ENCODE data around the gene XRCC5.
"Not testable (repeated sequence)": the region's sequence is repeated elsewhere in the genome, so short reads cannot be mapped to it uniquely, and the experiment has no call there.

The XRCC5 gene

DNA sequence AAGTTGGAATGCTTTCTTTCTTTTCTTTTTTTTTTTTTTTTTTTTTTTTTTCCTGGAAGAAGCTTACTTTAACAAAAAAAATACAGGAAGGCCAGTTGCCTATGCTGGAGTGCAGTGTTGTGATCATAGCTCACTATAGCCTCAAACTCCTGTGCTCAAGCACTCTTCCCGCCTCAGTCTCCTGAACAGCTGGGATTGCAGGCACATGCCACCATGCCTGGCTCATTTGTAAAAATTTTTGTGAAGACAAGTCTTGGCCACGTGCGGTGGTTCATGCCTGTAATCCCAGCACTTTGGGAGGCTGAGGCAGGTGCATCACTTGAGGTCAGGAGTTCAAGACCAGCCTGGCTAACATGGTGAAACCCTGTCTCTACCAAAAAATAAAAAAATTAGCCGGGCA is 32.4 kb downstream of the XRCC5 start:
- POLR2A ChIA-PET = interaction anchor here (0.6 kb wide), 1 partner anchor 1485 kb away, joined by 3 read pairs; no protein-coding TSS in a partner anchor
- not testable (repeated sequence) for H3K9me3 ChIP-seq (ENCODE audit: control extremely low read depth in 1 of 5, control insufficient read depth in 4 of 5, insufficient read depth in 2 of 5, low read depth in 1 of 5, low read length in 4 of 5); H3K27ac ChIP-seq (ENCODE audit: insufficient read depth in 1 of 2, low read depth in 1 of 2, low read length in 2 of 2, poor library complexity in 1 of 2, severe bottlenecking in 2 of 2); DNase-seq; H3K4me1 ChIP-seq (ENCODE audit: control extremely low read depth in 1 of 4, control insufficient read depth in 4 of 4, insufficient read depth in 4 of 4, low read length in 3 of 4); H3K4me3 ChIP-seq (ENCODE audit: control insufficient read depth in 1 of 7, extremely low read depth in 1 of 7, insufficient read depth in 4 of 7, low read depth in 2 of 7, low read length in 6 of 7); H3K27me3 ChIP-seq (replicated peaks in 2 of 5; ENCODE audit: control insufficient read depth in 4 of 5, insufficient read depth in 5 of 5, low read length in 4 of 5)
- WGBS (ENCODE audit: insufficient coverage) = 100% methylated on average over 4 of the region's 4 CpGs
- peaks cover 34 to 92% (median 64%) of the 10 kb centered on the region in 4 experiments for H3K36me3 ChIP-seq (ENCODE audit: control insufficient read depth in 4 of 4, insufficient read depth in 4 of 4, low read length in 3 of 4)
- CTCF ChIA-PET = interaction anchor here (0.7 to 2.6 kb wide), 7 partner anchors 10 to 357 kb away, joined by 3 to 10 read pairs (median 6); partner anchors contain the start of gene RPL37A

DNA sequence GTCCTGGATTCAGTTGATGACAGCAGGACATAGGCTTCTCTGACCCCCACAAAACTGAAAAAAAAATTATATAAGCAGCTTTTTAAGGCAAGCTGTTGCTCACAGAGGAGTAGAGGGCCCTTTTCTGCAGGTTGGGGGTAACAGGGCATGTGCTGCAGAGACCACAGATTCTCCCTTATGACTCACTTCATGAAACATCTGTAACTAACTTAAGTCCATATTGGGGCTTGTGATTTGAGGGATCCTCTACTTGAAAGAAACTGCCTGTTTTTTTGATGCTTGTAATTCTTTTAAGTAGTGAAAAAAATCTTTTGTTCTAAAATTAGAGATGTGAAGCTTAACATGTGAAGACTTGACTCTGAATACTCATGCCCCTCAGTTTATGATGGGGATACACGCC is 33.4 kb downstream of the XRCC5 start:
- H3K27me3 ChIP-seq (replicated peaks in 2 of 5; ENCODE audit: control insufficient read depth in 4 of 5, insufficient read depth in 5 of 5, low read length in 4 of 5) = no peaks in the 10 kb centered on the region
- H3K4me3 ChIP-seq (ENCODE audit: control insufficient read depth in 1 of 7, extremely low read depth in 1 of 7, insufficient read depth in 4 of 7, low read depth in 2 of 7, low read length in 6 of 7) = no peak overlapping the region
- peak in 2 of 3 donors; percentile 14 to 28 for DNase-seq
- no peaks in the 10 kb centered on the region for H3K4me1 ChIP-seq (ENCODE audit: control extremely low read depth in 1 of 4, control insufficient read depth in 4 of 4, insufficient read depth in 4 of 4, low read length in 3 of 4)
- H3K9me3 ChIP-seq (ENCODE audit: control extremely low read depth in 1 of 5, control insufficient read depth in 4 of 5, insufficient read depth in 2 of 5, low read depth in 1 of 5, low read length in 4 of 5) = no peaks in the 10 kb centered on the region
- H3K36me3 ChIP-seq (ENCODE audit: control insufficient read depth in 4 of 4, insufficient read depth in 4 of 4, low read length in 3 of 4) = peaks cover 27 to 93% (median 63%) of the 10 kb centered on the region in 4 experiments
- POLR2A ChIA-PET = interaction anchor here (0.7 kb wide), 1 partner anchor 349 kb away, joined by 4 read pairs; no protein-coding TSS in a partner anchor
- CTCF ChIA-PET = interaction anchor here (0.8 to 2.6 kb wide), 6 partner anchors 9 to 300 kb away, joined by 3 to 10 read pairs (median 4); no protein-coding TSS in a partner anchor
- WGBS (ENCODE audit: insufficient coverage) = 100% methylated on average over 1 of the region's 1 CpG
- no peak overlapping the region for H3K27ac ChIP-seq (ENCODE audit: insufficient read depth in 1 of 2, low read depth in 1 of 2, low read length in 2 of 2, poor library complexity in 1 of 2, severe bottlenecking in 2 of 2)

DNA sequence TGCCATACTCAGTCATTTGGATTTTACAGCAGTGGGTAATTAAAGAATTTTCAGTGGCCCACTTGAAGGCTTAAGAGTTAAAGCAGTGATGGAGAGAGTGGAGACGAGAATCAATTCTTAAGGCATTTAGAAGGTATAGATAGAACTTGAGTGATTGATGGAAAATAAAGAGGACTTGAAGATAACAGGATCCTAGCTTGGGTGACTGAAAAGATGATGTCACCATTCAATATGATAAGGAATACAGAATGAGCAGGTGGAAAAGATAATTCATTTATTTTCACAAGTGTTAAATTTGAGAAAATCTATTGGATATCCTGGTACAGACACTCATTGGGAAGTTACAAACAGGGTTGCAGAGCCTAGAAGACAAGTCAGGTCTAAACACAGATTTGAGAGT is 35.2 kb downstream of the XRCC5 start:
- Histone ChIP-seq H3K27me3 (replicated peaks in 2 of 5; ENCODE audit: control insufficient read depth in 4 of 5, insufficient read depth in 5 of 5, low read length in 4 of 5) (no peaks in the 10 kb centered on the region), H3K27ac (ENCODE audit: insufficient read depth in 1 of 2, low read depth in 1 of 2, low read length in 2 of 2, poor library complexity in 1 of 2, severe bottlenecking in 2 of 2) (no peak overlapping the region), H3K4me1 (ENCODE audit: control extremely low read depth in 1 of 4, control insufficient read depth in 4 of 4, insufficient read depth in 4 of 4, low read length in 3 of 4) (no peaks in the 10 kb centered on the region), H3K9me3 (ENCODE audit: control extremely low read depth in 1 of 5, control insufficient read depth in 4 of 5, insufficient read depth in 2 of 5, low read depth in 1 of 5, low read length in 4 of 5) (no peaks in the 10 kb centered on the region), H3K36me3 (ENCODE audit: control insufficient read depth in 4 of 4, insufficient read depth in 4 of 4, low read length in 3 of 4) (peaks cover 21 to 92% (median 62%) of the 10 kb centered on the region in 4 experiments), H3K4me3 (ENCODE audit: control insufficient read depth in 1 of 7, extremely low read depth in 1 of 7, insufficient read depth in 4 of 7, low read depth in 2 of 7, low read length in 6 of 7) (no peak overlapping the region)
- POLR2A ChIA-PET = no interaction called here
- CTCF ChIA-PET = interaction anchor here (0.7 to 4.0 kb wide), 3 partner anchors 8 to 208 kb away, joined by 3 to 14 read pairs (median 7); no protein-coding TSS in a partner anchor
- no peak for DNase-seq
- 100% methylated on average over 1 of the region's 1 CpG for WGBS (ENCODE audit: insufficient coverage)

DNA sequence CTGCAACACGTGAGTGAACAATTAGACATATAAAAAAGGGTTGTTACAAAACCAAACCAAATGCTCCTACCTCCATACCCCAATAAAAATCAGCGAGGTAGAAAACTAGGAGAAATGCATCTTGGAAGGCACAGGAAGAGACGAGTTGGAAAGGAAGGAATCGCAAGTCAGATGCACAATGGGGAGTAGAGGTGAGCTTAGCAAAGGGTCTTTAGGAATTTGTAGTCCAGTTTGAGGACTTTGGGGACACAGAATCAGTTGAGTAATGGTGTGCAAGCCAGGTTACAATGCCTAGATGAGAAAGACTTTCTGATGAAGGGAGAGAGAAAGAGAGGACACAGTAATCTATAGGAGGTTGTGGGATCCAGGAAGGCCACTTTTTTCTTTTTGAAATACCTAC is 35.7 kb downstream of the XRCC5 start:
- no peaks in the 10 kb centered on the region for H3K27me3 ChIP-seq (replicated peaks in 2 of 5; ENCODE audit: control insufficient read depth in 4 of 5, insufficient read depth in 5 of 5, low read length in 4 of 5)
- no peak overlapping the region for H3K4me3 ChIP-seq (ENCODE audit: control insufficient read depth in 1 of 7, extremely low read depth in 1 of 7, insufficient read depth in 4 of 7, low read depth in 2 of 7, low read length in 6 of 7)
- H3K36me3 ChIP-seq (ENCODE audit: control insufficient read depth in 4 of 4, insufficient read depth in 4 of 4, low read length in 3 of 4) = peaks cover 25 to 92% (median 61%) of the 10 kb centered on the region in 4 experiments
- H3K4me1 ChIP-seq (ENCODE audit: control extremely low read depth in 1 of 4, control insufficient read depth in 4 of 4, insufficient read depth in 4 of 4, low read length in 3 of 4) = no peaks in the 10 kb centered on the region
- H3K9me3 ChIP-seq (ENCODE audit: control extremely low read depth in 1 of 5, control insufficient read depth in 4 of 5, insufficient read depth in 2 of 5, low read depth in 1 of 5, low read length in 4 of 5) = no peaks in the 10 kb centered on the region
- no peak for DNase-seq
- ChIA-PET CTCF (interaction anchor here (1.9 to 4.0 kb wide), 2 partner anchors 9 kb away, joined by 7 to 14 read pairs; no protein-coding TSS in a partner anchor), POLR2A (no interaction called here)
- no peak overlapping the region for H3K27ac ChIP-seq (ENCODE audit: insufficient read depth in 1 of 2, low read depth in 1 of 2, low read length in 2 of 2, poor library complexity in 1 of 2, severe bottlenecking in 2 of 2)
- 94% methylated on average over 2 of the region's 4 CpGs for WGBS (ENCODE audit: insufficient coverage)

DNA sequence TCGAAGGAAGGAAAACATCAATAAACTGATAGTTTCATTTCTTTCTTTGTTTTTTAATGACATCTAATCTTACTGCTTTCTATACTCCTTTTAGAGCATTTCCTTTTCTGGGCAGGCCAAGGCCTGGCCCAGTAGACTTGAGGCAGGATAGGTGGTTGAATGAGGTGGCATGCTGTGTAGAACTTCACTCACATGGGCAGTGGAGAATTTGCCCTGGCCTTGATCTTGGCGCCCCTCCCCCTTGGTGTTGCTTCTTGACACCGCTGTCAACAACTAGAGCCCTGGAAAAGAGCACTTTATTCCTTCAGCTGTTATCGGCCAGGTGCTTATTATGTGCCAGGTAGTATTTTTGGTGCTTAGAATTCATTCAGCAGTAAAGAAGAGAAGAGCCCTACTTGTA is 37.4 kb downstream of the XRCC5 start:
- no peaks in the 10 kb centered on the region for H3K4me1 ChIP-seq (ENCODE audit: control extremely low read depth in 1 of 4, control insufficient read depth in 4 of 4, insufficient read depth in 4 of 4, low read length in 3 of 4)
- ChIA-PET CTCF (interaction anchor here (1.0 to 4.0 kb wide), 6 partner anchors 11 to 521 kb away, joined by 3 to 14 read pairs (median 3); no protein-coding TSS in a partner anchor), POLR2A (no interaction called here)
- DNase-seq = no peak
- H3K27ac ChIP-seq (ENCODE audit: insufficient read depth in 1 of 2, low read depth in 1 of 2, low read length in 2 of 2, poor library complexity in 1 of 2, severe bottlenecking in 2 of 2) = no peak overlapping the region
- H3K9me3 ChIP-seq (ENCODE audit: control extremely low read depth in 1 of 5, control insufficient read depth in 4 of 5, insufficient read depth in 2 of 5, low read depth in 1 of 5, low read length in 4 of 5) = no peaks in the 10 kb centered on the region
- H3K4me3 ChIP-seq (ENCODE audit: control insufficient read depth in 1 of 7, extremely low read depth in 1 of 7, insufficient read depth in 4 of 7, low read depth in 2 of 7, low read length in 6 of 7) = no peak overlapping the region
- peaks cover 27 to 93% (median 64%) of the 10 kb centered on the region in 4 experiments for H3K36me3 ChIP-seq (ENCODE audit: control insufficient read depth in 4 of 4, insufficient read depth in 4 of 4, low read length in 3 of 4)
- WGBS (ENCODE audit: insufficient coverage) = no CpG with 5 or more reads among the region's 4 CpGs
- no peaks in the 10 kb centered on the region for H3K27me3 ChIP-seq (replicated peaks in 2 of 5; ENCODE audit: control insufficient read depth in 4 of 5, insufficient read depth in 5 of 5, low read length in 4 of 5)

DNA sequence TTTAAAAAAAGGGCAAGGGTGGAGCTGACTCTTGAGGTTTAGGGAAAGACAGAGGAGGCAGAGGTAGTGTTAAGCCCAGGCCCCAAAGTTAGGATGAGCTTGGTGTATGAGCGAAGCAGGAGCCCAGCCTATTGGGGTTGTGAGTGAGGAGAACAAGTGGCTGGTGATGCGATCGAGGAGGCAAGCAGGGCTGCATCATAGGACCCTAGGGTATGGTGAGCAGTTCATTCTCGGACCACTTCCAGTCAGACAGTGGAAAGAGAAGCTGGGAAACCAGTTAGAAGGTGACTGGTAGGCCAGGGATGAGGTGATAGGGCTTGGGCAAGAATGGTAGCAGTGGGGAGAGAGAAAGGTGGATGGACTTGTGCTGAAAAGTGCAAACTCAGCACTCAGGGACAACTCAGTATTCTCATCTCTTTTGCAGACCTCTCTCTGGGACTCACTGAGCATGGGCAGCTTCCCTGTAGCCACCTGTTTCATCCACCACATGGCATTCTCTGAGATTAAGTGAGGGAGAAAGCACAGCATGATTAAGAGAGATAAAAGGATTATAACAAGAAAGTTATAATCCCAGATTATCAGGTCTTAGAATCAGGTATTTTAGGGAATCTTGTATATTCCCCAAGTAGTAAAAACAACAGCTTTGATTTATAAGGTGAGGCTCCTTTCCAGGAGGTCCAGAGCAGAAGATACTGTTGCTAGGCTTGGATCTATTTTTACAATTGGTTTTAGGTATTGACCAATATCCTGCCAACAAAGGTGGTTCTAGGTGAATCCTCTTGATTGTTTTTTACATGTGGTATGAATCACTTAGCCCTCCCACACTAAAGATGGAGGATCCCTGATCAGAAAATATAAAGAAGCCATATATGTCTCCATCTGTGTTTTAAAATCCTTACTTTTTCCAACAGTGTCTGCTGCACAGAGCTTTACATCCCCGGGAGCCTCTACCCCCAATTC is 38.3 kb downstream of the XRCC5 start:
- Histone ChIP-seq H3K27ac (ENCODE audit: insufficient read depth in 1 of 2, low read depth in 1 of 2, low read length in 2 of 2, poor library complexity in 1 of 2, severe bottlenecking in 2 of 2) (no peak overlapping the region), H3K4me1 (ENCODE audit: control extremely low read depth in 1 of 4, control insufficient read depth in 4 of 4, insufficient read depth in 4 of 4, low read length in 3 of 4) (no peaks in the 10 kb centered on the region), H3K4me3 (ENCODE audit: control insufficient read depth in 1 of 7, extremely low read depth in 1 of 7, insufficient read depth in 4 of 7, low read depth in 2 of 7, low read length in 6 of 7) (no peak overlapping the region), H3K9me3 (ENCODE audit: control extremely low read depth in 1 of 5, control insufficient read depth in 4 of 5, insufficient read depth in 2 of 5, low read depth in 1 of 5, low read length in 4 of 5) (no peaks in the 10 kb centered on the region), H3K27me3 (replicated peaks in 2 of 5; ENCODE audit: control insufficient read depth in 4 of 5, insufficient read depth in 5 of 5, low read length in 4 of 5) (no peaks in the 10 kb centered on the region), H3K36me3 (ENCODE audit: control insufficient read depth in 4 of 4, insufficient read depth in 4 of 4, low read length in 3 of 4) (peaks cover 29 to 94% (median 63%) of the 10 kb centered on the region in 4 experiments)
- CTCF ChIA-PET = interaction anchor here (0.7 to 4.0 kb wide), 3 partner anchors 11 to 32 kb away, joined by 3 to 14 read pairs (median 4); no protein-coding TSS in a partner anchor
- 89% methylated on average over 3 of the region's 5 CpGs for WGBS (ENCODE audit: insufficient coverage)
- POLR2A ChIA-PET = no interaction called here
- DNase-seq = no peak

DNA sequence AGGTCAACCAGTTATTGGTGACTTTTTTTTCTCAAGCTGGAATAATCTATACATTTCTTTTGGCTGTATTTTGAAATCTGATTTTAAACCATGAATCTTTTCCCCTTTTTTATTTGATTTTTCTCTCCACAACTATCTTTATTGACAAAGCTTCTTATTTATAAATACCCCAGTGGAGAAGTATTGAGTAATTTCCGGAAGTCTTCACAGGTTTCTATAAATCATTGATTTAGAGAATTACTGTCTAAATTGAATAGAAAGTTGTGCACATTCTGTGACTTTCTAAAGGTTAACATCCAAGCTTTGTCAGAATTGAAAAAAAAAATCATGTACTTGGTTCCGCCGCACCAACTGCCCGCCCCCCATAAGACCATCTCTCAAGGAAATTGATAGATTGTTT is 39.8 kb downstream of the XRCC5 start:
- no CpG with 5 or more reads among the region's 4 CpGs for WGBS (ENCODE audit: insufficient coverage)
- no peak overlapping the region for H3K27ac ChIP-seq (ENCODE audit: insufficient read depth in 1 of 2, low read depth in 1 of 2, low read length in 2 of 2, poor library complexity in 1 of 2, severe bottlenecking in 2 of 2)
- ChIA-PET POLR2A (no interaction called here), CTCF (interaction anchor here (0.7 to 1.0 kb wide), 3 partner anchors 50 to 257 kb away, joined by 3 read pairs; no protein-coding TSS in a partner anchor)
- no peak overlapping the region for H3K4me3 ChIP-seq (ENCODE audit: control insufficient read depth in 1 of 7, extremely low read depth in 1 of 7, insufficient read depth in 4 of 7, low read depth in 2 of 7, low read length in 6 of 7)
- no peaks in the 10 kb centered on the region for H3K27me3 ChIP-seq (replicated peaks in 2 of 5; ENCODE audit: control insufficient read depth in 4 of 5, insufficient read depth in 5 of 5, low read length in 4 of 5)
- H3K9me3 ChIP-seq (ENCODE audit: control extremely low read depth in 1 of 5, control insufficient read depth in 4 of 5, insufficient read depth in 2 of 5, low read depth in 1 of 5, low read length in 4 of 5) = no peaks in the 10 kb centered on the region
- H3K36me3 ChIP-seq (ENCODE audit: control insufficient read depth in 4 of 4, insufficient read depth in 4 of 4, low read length in 3 of 4) = peaks cover 32 to 97% (median 64%) of the 10 kb centered on the region in 4 experiments
- no peaks in the 10 kb centered on the region for H3K4me1 ChIP-seq (ENCODE audit: control extremely low read depth in 1 of 4, control insufficient read depth in 4 of 4, insufficient read depth in 4 of 4, low read length in 3 of 4)
- no peak for DNase-seq

Measured in common myeloid progenitor, CD34-positive (primary cell).